GM13977 (cell line): Measurements from ENCODE around the gene CDC25B.

Experiments
- DNase-seq: peaks from one replicate; pipeline ENCODE4 v3.0.0; 2012; ENCODE audit warnings: low spot score
- in situ Hi-C: fragments of 300-500 bp; cut with MboI; formaldehyde crosslinking; loops from one replicate; pipeline ENCODE4 v1.12.0; 2022; ENCODE audit warnings: low sequenced_read_pairs, low pct_unique_long_range_greater_than_20kb, mixed read lengths, inconsistent platforms; ENCODE audit not compliant: unreplicated experiment
- TF ChIP-seq, protein P1 (sequence below): IDR thresholded peaks from 2 replicates; pipeline ENCODE4 v1.5.1; 2012; ENCODE audit warnings: mild to moderate bottlenecking, control low read depth; ENCODE audit not compliant: insufficient read depth; ENCODE audit errors: extremely low read depth, missing control alignments

The CDC25B gene

GRCh38 chr20:3751675-3752385 is 44.3 kb upstream of the CDC25B start:
- TF ChIP-seq, protein P1, sequence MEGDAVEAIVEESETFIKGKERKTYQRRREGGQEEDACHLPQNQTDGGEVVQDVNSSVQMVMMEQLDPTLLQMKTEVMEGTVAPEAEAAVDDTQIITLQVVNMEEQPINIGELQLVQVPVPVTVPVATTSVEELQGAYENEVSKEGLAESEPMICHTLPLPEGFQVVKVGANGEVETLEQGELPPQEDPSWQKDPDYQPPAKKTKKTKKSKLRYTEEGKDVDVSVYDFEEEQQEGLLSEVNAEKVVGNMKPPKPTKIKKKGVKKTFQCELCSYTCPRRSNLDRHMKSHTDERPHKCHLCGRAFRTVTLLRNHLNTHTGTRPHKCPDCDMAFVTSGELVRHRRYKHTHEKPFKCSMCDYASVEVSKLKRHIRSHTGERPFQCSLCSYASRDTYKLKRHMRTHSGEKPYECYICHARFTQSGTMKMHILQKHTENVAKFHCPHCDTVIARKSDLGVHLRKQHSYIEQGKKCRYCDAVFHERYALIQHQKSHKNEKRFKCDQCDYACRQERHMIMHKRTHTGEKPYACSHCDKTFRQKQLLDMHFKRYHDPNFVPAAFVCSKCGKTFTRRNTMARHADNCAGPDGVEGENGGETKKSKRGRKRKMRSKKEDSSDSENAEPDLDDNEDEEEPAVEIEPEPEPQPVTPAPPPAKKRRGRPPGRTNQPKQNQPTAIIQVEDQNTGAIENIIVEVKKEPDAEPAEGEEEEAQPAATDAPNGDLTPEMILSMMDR: no peak
- in situ Hi-C loops: no loop called here
- DNase-seq: no peak

DNA sequence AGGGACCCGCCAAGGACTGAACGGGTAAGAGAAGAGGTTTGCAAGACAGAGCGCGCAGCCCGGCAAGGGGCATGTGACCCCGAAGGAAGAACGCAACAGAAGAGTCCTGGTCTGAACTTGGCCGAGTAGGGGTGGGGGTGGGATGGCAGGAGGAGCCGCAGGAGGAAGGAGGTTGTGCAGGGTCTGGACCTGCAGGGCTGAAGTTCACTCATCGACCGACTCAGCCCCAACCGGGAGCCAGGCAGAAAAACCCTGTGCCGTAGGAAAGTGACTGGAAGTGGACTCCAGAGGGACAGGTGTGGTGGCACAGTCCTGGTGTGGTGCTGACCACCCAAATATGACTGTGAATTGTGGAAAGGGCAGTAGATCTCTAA is 43.7 kb upstream of the CDC25B start:
- TF ChIP-seq, protein P1: no peak
- in situ Hi-C loops: no loop called here
- no peak for DNase-seq

DNA sequence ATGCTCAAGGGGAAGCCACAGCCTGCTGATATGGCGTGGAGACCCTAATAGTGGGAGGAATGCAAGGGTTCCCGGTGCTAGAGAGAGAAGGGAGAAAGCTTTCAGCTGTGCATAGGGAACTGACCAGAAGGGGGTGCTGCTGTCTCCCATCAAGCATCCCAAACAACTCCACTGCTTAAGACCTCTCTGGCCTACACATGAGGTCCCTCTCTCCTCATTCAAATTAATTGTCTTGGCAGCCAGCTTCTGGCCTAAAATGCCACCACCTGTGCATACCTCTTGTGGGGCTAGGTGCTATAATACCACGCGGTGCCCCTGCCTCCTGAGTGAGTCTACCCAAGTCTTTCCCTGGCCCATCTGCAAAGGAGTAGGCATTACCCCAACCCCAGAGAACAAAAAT is 43.0 kb upstream of the CDC25B start:
- in situ Hi-C loops: no loop called here
- DNase-seq: peak; percentile 89
- TF ChIP-seq, protein P1: peak; percentile 77

DNA sequence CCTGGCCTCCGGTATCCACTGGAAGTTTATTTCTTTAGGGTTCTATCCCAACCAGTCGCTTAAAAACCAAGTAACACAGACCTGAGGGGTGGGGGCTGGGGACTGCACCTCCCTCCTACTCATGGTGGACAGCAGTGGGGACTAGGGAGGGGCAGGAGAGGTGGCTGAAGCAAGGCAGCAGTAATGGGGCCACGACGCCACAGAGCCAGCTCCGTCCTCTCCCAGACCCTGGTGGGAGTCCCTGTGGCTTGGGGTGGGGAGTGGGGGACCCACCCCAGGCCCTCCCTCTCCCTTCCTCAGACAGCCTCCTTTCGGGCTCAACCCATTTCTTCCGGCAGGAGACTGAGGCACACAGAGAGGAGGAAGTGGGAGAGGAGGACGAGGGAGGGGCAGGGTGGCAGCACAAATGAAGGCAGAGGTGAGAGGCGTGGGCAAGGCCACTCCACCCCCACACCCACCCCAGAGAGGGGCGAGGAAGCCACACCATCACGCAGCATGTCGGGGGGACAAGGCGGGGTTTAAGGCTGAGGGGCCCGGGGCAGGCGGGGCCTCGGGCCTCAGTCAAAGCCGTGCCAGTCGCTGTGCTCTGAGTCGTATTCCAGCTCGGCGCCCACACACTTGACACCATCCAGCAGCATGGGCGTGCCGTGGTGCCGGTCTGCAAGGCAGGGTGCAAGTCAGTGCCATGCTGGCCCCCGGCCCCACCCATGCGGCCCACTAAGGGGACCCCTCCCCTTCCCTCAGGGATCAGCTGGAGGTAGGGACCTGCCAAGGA is 42.4 kb upstream of the CDC25B start:
- in situ Hi-C loops: no loop called here
- DNase-seq: no peak
- TF ChIP-seq, protein P1: no peak

GRCh38 chr20:3754276-3754630 is 41.9 kb upstream of the CDC25B start:
- in situ Hi-C loops: no loop called here
- TF ChIP-seq, protein P1: no peak
- no peak for DNase-seq

DNA sequence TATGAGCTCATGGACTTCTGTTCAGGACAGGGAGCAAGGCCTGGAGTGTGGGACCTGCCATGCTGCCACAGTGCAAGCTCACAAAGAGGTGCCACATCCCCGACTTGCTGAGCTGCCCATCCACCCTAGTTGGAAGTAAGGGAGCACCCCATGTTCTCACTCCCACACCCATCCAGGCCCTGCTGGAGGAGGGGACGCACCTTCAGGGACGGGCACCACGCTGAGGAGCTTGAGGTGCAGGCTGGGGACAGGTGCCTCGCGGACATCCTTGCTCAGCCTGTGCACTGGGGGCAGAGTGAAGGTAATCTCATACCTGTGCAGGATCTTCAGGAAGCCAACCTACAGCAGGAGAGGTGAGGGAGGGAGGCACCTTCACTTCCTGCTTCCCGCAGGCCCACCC is 40.8 kb upstream of the CDC25B start:
- DNase-seq: no peak
- TF ChIP-seq, protein P1: no peak
- in situ Hi-C loops: no loop called here
